Naive thymus-derived CD4-positive, alpha-beta T cell (primary cell): Measurements from ENCODE around the gene UBN1. TPM values are rescaled to one million over a fixed set of nuclear protein-coding genes. Genes with fewer than 3 reads are reported as not detected.
A peak's percentile ranks its signal among the peaks of the same experiment; 100 is the strongest.

Experiments
- ATAC-seq: fragments of 150-1000 bp; cut with Tn5 transposase; 2 replicates; pipeline ENCODE4 v1.10.0; 2021; ENCODE audit warnings: mild to moderate bottlenecking, moderate library complexity
- CTCF ChIA-PET: fragments of 350-600 bp; sonication (Branson Sonifier 250); formaldehyde crosslinking; loops from one replicate; lab custom pipeline; 2021; ENCODE audit warnings: antibody characterized with exemption; lab: Charles Lee
- POLR2A ChIA-PET: fragments of 350-600 bp; sonication (Branson Sonifier 250); formaldehyde crosslinking; loops from one replicate; lab custom pipeline; 2021; ENCODE audit warnings: antibody characterized with exemption, inconsistent platforms; lab: Charles Lee
- DNase-seq, 9 donors: peaks; one replicate each; pipeline versions ENCODE4 v3.0.0 to v3.0.0-alpha.2; 2020 to 2022; ENCODE audit warnings: mixed read lengths in 1 of 9
- H3K27ac ChIP-seq: one replicate; pipeline ENCODE4 v1.7.0; 2013; ENCODE audit warnings: mild to moderate bottlenecking, low read depth, low read length, moderate library complexity
- H3K27me3 ChIP-seq, 2 donors: one replicate each; pipeline ENCODE4 v1.7.0; 2013; ENCODE audit warnings: low read length in 2 of 2, mild to moderate bottlenecking in 2 of 2, moderate library complexity in 2 of 2; ENCODE audit not compliant: control insufficient read depth in 2 of 2, insufficient read depth in 2 of 2
- H3K36me3 ChIP-seq, 3 experiments: 1 replicate in 2 of 3; 2 replicates in 1 of 3; pipeline ENCODE4 v1.7.0; 2013; ENCODE audit warnings: low read length in 3 of 3, mild to moderate bottlenecking in 3 of 3, moderate library complexity in 1 of 3; ENCODE audit not compliant: insufficient read depth in 3 of 3, control insufficient read depth in 2 of 3
- H3K4me1 ChIP-seq, 2 donors: one replicate each; pipeline ENCODE4 v1.7.0; 2013; ENCODE audit warnings: low read length in 2 of 2, mild to moderate bottlenecking in 2 of 2, moderate library complexity in 1 of 2; ENCODE audit not compliant: control insufficient read depth in 2 of 2, insufficient read depth in 2 of 2
- H3K4me3 ChIP-seq: 2 replicates; pipeline ENCODE4 v1.7.0; 2013; ENCODE audit warnings: mild to moderate bottlenecking, low read length
- H3K9me3 ChIP-seq, 3 experiments: 1 replicate in 2 of 3; 2 replicates in 1 of 3; pipeline ENCODE4 v1.7.0; 2013; ENCODE audit warnings: low read length in 3 of 3; ENCODE audit not compliant: control insufficient read depth in 2 of 3
- H3K27ac Mint-ChIP-seq, 9 donors: one replicate each; pipeline ENCODE4 v1.8.0; 2020 to 2022; ENCODE audit warnings: mixed read lengths in 9 of 9, mild to moderate bottlenecking in 8 of 9, moderate library complexity in 5 of 9, inconsistent platforms in 2 of 9
- H3K27me3 Mint-ChIP-seq, 5 donors: one replicate each; pipeline ENCODE4 v1.8.0; 2021 to 2022; ENCODE audit warnings: mixed read lengths in 5 of 5, mild to moderate bottlenecking in 1 of 5
- H3K36me3 Mint-ChIP-seq, 5 donors: one replicate each; pipeline ENCODE4 v1.8.0; 2020 to 2022; ENCODE audit warnings: mixed read lengths in 5 of 5, mild to moderate bottlenecking in 3 of 5, inconsistent platforms in 1 of 5
- H3K4me1 Mint-ChIP-seq, 7 donors: one replicate each; pipeline ENCODE4 v1.8.0; 2020 to 2022; ENCODE audit warnings: mixed read lengths in 7 of 7, mild to moderate bottlenecking in 3 of 7, inconsistent platforms in 1 of 7
- H3K4me3 Mint-ChIP-seq, 10 donors: one replicate each; pipeline ENCODE4 v1.8.0; 2020 to 2022; ENCODE audit warnings: mild to moderate bottlenecking in 10 of 10, mixed read lengths in 10 of 10, moderate library complexity in 6 of 10, inconsistent platforms in 2 of 10
- H3K9me3 Mint-ChIP-seq, 11 donors: one replicate each; pipeline ENCODE4 v1.8.0; 2020 to 2022; ENCODE audit warnings: mixed read lengths in 11 of 11, mild to moderate bottlenecking in 4 of 11, inconsistent platforms in 1 of 11, moderate library complexity in 1 of 11
- intact Hi-C, 2 donors: fragments of 100-400 bp; cut with micrococcal nuclease; formaldehyde crosslinking; loops; one replicate each; pipeline ENCODE4 v1.15.1; 2023
- polyA plus RNA-seq, 2 donors: library from polyadenylated mRNA; unstranded; fragments of 300-500 nt; fragmentation: Illumina TruSeq; gene quantifications; one replicate each; pipeline ENCODE4 v1.2.3, GENCODE V29; 2021
- total RNA-seq, 6 experiments: library from RNA in 5 of 6; stranded (reverse) in 5 of 6; gene quantifications; 1 replicate in 5 of 6; 2 replicates in 1 of 6; pipeline ENCODE4 v1.2.3 and lab custom pipeline; 2021 to 2026

Gene UBN1
- total and polyA plus RNA-seq, 7 experiments from 2014 or later: 11.0 to 58.7 (median 40.0) TPM

- Histone ChIP-seq H3K36me3 (peaks cover 8 to 87% (median 9%) of the 10 kb centered on the region in 3 experiments), H3K4me1 (no peaks in the 10 kb centered on the region), H3K9me3 (no peaks in the 10 kb centered on the region), H3K27me3 (no peaks in the 10 kb centered on the region), H3K4me3 (no peak overlapping the region), H3K27ac (no peak overlapping the region)
- peaks cover 0 to 1% (median 0%) of the 10 kb centered on the region in 11 donors for H3K9me3 Mint-ChIP-seq
- no peaks in the 10 kb centered on the region for H3K27me3 Mint-ChIP-seq
- ChIA-PET CTCF (no interaction called here), POLR2A (interaction anchor here (1.3 kb wide), 1 partner anchor 267 kb away, joined by 3 read pairs; no protein-coding TSS in a partner anchor)
- no peak for ATAC-seq
- DNase-seq: no peak
- no peak overlapping the region for H3K4me3 Mint-ChIP-seq
- peaks cover 0 to 11% (median 0%) of the 10 kb centered on the region in 7 donors for H3K4me1 Mint-ChIP-seq
- intact Hi-C loops: no loop called here
- H3K27ac Mint-ChIP-seq: peak overlapping the region in 1 of 9 donors; percentile 29
- peaks cover 23 to 49% (median 34%) of the 10 kb centered on the region in 5 donors for H3K36me3 Mint-ChIP-seq
Observed at GRCh38 chr16:4882633-4883285, 35.5 kb downstream of the UBN1 start.

GRCh38 chr16:4883501-4883900 lies 36.2 kb downstream of the UBN1 start:
- no peak overlapping the region for H3K4me3 ChIP-seq
- no peaks in the 10 kb centered on the region for H3K27me3 ChIP-seq
- no peak for ATAC-seq
- Mint-ChIP-seq H3K4me1 (peaks cover 0 to 11% (median 0%) of the 10 kb centered on the region in 7 donors), H3K4me3 (no peak overlapping the region), H3K27ac (no peak overlapping the region), H3K27me3 (no peaks in the 10 kb centered on the region), H3K9me3 (peaks cover 0 to 1% (median 0%) of the 10 kb centered on the region in 11 donors), H3K36me3 (peaks cover 20 to 49% (median 34%) of the 10 kb centered on the region in 5 donors)
- peaks cover under 1 to 79% (median 9%) of the 10 kb centered on the region in 3 experiments for H3K36me3 ChIP-seq
- intact Hi-C loops: no loop called here
- no peaks in the 10 kb centered on the region for H3K4me1 ChIP-seq
- H3K27ac ChIP-seq: no peak overlapping the region
- DNase-seq: no peak
- POLR2A ChIA-PET: interaction anchor here (1.3 kb wide), 1 partner anchor 267 kb away, joined by 3 read pairs; no protein-coding TSS in a partner anchor
- CTCF ChIA-PET: no interaction called here
- no peaks in the 10 kb centered on the region for H3K9me3 ChIP-seq

GRCh38 chr16:4884209-4884608 lies 36.9 kb downstream of the UBN1 start:
- ChIA-PET CTCF (no interaction called here), POLR2A (interaction anchor here (1.3 kb wide), 1 partner anchor 268 kb away, joined by 3 read pairs; no protein-coding TSS in a partner anchor)
- Histone ChIP-seq H3K36me3 (peaks cover 0 to 72% (median 9%) of the 10 kb centered on the region in 3 experiments), H3K27ac (no peak overlapping the region), H3K4me1 (no peaks in the 10 kb centered on the region), H3K9me3 (no peaks in the 10 kb centered on the region), H3K4me3 (no peak overlapping the region), H3K27me3 (no peaks in the 10 kb centered on the region)
- ATAC-seq (no peak), DNase-seq (no peak)
- Mint-ChIP-seq H3K27ac (peak overlapping the region in 1 of 9 donors; percentile 34), H3K4me1 (peaks cover 0 to 11% (median 0%) of the 10 kb centered on the region in 7 donors), H3K36me3 (peaks cover 20 to 46% (median 29%) of the 10 kb centered on the region in 5 donors), H3K27me3 (no peaks in the 10 kb centered on the region), H3K9me3 (peaks cover 0 to 1% (median 0%) of the 10 kb centered on the region in 11 donors), H3K4me3 (no peak overlapping the region)
- intact Hi-C loops: no loop called here

GRCh38 chr16:4884972-4885874 lies 37.9 kb downstream of the UBN1 start:
- Mint-ChIP-seq H3K4me1 (peaks cover 0 to 11% (median 0%) of the 10 kb centered on the region in 7 donors), H3K27ac (peak overlapping the region in 1 of 9 donors; percentile 33), H3K27me3 (no peaks in the 10 kb centered on the region), H3K36me3 (peaks cover 20 to 46% (median 29%) of the 10 kb centered on the region in 5 donors), H3K9me3 (peaks cover 0 to 1% (median 0%) of the 10 kb centered on the region in 11 donors), H3K4me3 (no peak overlapping the region)
- DNase-seq (no peak), ATAC-seq (no peak)
- ChIA-PET POLR2A (no interaction called here), CTCF (no interaction called here)
- Histone ChIP-seq H3K36me3 (peaks cover 0 to 62% (median 4%) of the 10 kb centered on the region in 3 experiments), H3K4me3 (no peak overlapping the region), H3K9me3 (no peaks in the 10 kb centered on the region), H3K27ac (no peak overlapping the region), H3K27me3 (no peaks in the 10 kb centered on the region), H3K4me1 (no peaks in the 10 kb centered on the region)
- intact Hi-C loops: no loop called here

GRCh38 chr16:4886151-4886550 lies 38.9 kb downstream of the UBN1 start:
- POLR2A ChIA-PET: no interaction called here
- no peaks in the 10 kb centered on the region for H3K9me3 ChIP-seq
- Mint-ChIP-seq H3K36me3 (peaks cover 19 to 38% (median 29%) of the 10 kb centered on the region in 5 donors), H3K4me1 (peaks cover 0 to 11% (median 0%) of the 10 kb centered on the region in 7 donors), H3K4me3 (no peak overlapping the region), H3K27me3 (no peaks in the 10 kb centered on the region), H3K9me3 (peaks cover 0 to 1% (median 0%) of the 10 kb centered on the region in 11 donors), H3K27ac (peak overlapping the region in 1 of 9 donors; percentile 16)
- H3K4me1 ChIP-seq: no peaks in the 10 kb centered on the region
- intact Hi-C loops: no loop called here
- DNase-seq: no peak
- H3K27ac ChIP-seq: no peak overlapping the region
- H3K4me3 ChIP-seq: no peak overlapping the region
- CTCF ChIA-PET: no interaction called here
- H3K36me3 ChIP-seq: peaks cover 0 to 54% (median 2%) of the 10 kb centered on the region in 3 experiments
- no peak for ATAC-seq
- no peaks in the 10 kb centered on the region for H3K27me3 ChIP-seq

GRCh38 chr16:4888428-4889135 lies 41.3 kb downstream of the UBN1 start:
- no peaks in the 10 kb centered on the region for H3K4me1 ChIP-seq
- peaks cover 0 to 1% (median 0%) of the 10 kb centered on the region in 11 donors for H3K9me3 Mint-ChIP-seq
- no peak for DNase-seq
- H3K27ac ChIP-seq: no peak overlapping the region
- H3K9me3 ChIP-seq: no peaks in the 10 kb centered on the region
- ChIA-PET POLR2A (no interaction called here), CTCF (no interaction called here)
- H3K4me1 Mint-ChIP-seq: peaks cover 0 to 11% (median 0%) of the 10 kb centered on the region in 7 donors
- no peak for ATAC-seq
- H3K27ac Mint-ChIP-seq: peak overlapping the region in 5 of 9 donors; percentile 15 to 76 (median 53)
- H3K4me3 Mint-ChIP-seq: no peak overlapping the region
- H3K27me3 Mint-ChIP-seq: no peaks in the 10 kb centered on the region
- peaks cover 12 to 23% (median 21%) of the 10 kb centered on the region in 5 donors for H3K36me3 Mint-ChIP-seq
- peaks cover 0 to 29% (median 0%) of the 10 kb centered on the region in 3 experiments for H3K36me3 ChIP-seq
- no peak overlapping the region for H3K4me3 ChIP-seq
- no peaks in the 10 kb centered on the region for H3K27me3 ChIP-seq
- intact Hi-C loops: no loop called here
